Activated T-cell treated with anti-CD3 and anti-CD28 coated beads for 4 hours (primary cell): ENCODE data around the gene CEP83.
"Not testable (repeated sequence)": the region's sequence is repeated elsewhere in the genome, so short reads cannot be mapped to it uniquely, and the experiment has no call there.

Experiments used
- DNase-seq: peaks from one replicate; pipeline ENCODE4 v3.0.0-alpha.2; 2020

CEP83 gene

DNA sequence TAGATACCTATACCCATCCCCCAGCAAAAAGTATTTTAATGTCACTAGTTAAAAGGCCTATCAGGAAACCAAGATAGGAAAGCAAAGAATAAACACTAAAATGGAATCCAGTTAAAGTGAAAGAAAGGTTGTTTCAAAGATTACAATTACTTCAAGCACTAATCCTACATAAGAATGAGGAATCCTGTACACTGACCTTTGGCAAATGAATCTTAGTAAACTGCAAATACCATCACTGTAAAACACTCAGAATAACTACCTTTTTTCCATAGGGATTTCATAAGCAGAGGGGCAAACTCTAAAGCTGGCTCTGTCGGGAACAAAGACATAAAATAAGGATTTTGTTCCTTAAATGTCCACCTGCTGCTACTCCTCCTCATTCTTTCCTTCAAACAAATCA is 25.9 kb downstream of the CEP83 start:
- no peak for DNase-seq

DNA sequence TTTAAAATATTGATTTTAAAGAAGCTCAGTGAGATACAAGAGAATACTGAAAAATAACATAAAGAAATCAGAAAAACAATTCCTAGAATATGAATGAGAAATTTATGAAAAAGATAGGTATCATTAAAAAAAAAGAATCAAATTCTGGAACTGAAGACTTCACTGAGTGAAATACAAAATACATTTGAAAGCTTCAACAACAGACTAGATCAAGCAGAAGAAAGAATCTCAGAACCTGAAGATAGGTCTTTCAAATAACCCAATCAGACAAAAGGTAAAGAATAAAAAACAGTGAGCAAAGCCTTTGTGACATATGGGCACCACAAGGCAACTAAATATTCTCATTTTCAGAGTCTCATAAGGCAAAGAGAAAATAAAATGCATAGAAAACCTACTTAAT is 29.4 kb downstream of the CEP83 start:
- DNase-seq, result no peak

DNA sequence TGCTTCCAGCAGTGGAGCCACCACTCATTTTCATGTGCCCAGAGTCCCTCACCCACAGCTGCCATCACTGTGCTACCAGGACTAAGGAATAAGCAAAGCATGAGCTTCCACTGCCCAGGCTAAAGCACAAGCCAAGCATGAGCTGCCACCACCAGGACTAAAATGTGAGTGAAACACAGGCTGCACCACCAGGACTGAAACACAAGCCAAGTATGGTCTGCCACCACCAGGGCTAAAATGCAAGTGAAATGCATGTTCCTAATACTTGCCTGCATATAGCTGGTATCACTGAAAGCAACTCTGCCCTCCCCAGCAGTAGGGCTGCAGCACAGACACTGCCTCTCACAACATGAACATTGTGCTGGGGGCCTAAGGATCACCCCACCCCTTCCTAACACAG is 30.0 kb downstream of the CEP83 start:
- DNase-seq, result no peak

DNA sequence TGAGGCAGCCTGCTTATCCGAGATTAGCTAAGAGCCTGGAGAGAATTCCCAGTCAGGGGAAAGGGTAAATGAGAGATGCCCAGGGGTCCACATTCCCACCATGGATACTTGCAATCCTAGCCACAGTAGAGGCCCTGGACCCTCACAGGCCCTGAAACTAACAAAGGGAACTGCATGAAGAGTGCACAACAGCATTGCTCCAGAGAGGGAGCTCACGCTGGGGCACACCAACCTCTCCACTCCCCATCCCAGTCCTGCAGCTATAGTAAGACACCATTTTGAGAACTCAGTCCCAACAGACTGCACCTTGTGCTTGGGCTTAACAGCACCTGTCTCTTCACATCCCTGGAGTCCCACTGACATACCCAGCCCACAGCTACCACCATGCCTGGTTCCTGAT is 30.5 kb downstream of the CEP83 start:
- DNase-seq, result no peak

DNA sequence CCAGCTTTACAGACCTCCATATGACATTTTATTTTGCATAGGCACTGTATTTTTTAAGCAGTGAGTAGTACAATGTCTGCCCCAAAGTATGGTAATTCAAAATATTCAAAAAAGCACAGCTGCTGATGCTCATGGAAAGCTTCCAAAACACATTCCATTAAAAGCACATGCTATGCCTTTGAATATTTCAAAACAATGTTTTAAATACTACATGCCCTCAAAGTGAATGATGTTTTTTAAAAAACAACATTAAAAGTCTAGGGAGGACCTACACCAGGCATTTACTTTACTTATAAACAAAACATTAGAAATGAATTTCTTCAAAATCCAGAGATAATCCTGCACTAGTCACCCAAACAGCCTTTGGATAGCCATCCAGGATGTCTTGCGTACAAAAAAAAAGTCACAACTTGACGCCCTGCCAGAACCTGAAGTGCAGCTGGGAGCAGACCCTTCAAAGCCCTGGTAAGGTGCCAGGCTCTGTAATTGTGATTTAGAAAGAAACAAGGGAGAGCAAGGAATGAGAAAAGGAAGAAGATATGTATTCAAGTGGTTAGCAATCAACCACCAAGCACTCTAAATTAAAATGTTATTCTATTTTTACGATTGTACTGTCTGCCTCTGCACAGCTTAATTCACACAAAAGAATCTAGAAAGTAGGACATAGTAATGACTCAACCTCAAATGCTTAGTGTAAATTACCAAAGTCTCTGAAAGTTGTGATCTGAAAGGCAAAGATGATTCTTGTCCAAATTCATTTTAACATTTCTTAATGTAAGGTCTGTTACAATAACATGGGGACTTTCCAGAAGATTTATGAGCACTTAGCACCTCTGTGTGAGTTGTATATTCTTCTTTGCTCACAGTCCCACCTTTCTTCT is 31.9 kb downstream of the CEP83 start:
- no peak for DNase-seq

DNA sequence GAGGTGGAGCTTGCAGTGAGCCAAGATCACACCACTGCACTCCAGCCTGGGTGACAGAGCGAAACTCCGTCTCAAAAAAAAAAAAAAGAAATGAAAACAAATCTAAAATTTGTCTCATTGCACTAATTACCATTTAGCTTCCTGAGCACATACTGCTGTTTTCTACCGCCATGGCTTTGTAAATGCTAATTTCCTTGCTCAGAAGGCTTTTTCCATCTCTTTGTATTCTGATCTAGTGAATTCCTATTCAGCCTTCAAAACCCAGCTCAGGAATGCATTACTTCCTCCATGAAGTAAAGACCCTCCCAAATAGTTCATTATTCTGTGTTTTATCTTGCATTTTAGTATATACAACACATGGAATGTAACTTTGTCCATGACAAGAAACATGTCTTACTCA is 33.6 kb downstream of the CEP83 start:
- no peak for DNase-seq

DNA sequence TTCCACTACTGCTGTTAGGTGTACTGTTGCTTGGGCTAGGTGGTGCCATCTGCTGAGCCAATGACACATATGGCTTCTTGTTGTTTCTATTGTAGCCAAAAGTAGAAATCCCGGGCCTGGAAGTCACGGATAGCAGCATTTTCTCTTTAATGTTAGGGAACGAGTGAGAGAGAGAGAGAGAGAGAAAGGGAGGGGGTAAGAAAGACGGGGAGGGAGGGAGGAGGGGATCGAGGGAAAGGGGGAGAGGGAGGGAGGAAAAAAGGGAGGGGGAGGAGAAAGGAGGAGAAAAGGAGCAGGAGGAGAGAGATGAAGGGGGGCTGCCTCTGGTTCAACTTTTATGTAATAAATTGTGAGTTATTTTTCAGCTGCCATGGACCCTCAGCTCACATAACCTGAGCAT is 34.8 kb downstream of the CEP83 start:
- DNase-seq, result not testable (repeated sequence)

DNA sequence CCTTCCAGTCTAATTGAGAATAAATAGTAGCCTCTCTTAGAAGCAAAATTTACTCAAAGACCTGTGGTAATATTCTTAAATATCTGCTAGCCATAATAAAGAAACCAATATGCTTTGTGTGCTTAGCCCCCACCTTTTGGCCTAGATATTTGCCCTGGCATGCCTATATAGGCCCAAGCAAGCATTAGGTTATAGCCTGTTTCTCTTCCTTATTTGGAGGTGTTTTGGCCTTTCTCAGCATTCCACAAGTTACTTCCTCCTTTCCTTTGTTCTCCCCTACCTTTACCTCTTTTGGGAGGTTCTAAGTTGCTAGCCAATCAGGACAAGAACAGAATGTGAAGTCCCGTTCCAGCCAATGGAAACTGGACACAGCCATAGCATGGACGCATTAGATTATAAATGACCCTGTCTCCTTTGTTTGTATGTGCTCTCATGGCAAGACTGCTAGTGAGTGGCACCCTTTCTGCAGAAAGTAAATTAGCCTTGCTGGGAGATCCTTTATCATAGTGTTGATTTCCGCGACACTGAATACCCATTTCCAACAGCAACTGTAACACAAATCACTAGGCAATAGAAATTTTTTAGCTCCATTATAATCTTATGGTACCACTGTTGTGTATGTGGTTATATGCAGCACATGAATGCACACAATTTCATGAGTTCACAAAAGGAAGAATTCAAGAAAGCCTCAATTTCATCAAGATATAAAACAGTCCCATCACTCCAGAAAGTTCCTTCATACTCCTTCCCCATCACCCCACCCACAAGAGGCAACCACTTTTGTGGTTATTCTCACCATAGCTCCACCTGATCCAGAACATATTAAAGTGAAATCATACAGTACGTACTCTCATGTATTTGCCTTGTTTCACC is 37.6 kb downstream of the CEP83 start:
- no peak for DNase-seq

DNA sequence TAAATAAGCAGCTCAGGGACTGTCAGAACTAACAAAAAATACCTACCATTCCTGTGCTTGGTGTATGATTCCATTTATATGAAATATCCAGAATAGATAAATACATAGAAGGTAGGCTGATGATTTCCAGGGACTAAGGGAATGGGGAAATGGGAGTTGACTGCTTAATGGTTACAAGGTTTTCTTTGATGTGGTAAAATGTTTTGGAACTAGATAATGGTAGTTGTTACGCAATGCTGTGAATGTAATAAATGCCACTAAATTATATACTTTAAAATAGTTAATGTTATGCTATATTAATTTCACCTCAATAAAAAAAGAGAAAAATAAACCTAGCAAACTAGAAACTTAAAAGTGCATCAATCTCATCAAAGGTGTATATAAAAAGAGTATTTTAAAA is 41.1 kb downstream of the CEP83 start:
- DNase-seq, result no peak

DNA sequence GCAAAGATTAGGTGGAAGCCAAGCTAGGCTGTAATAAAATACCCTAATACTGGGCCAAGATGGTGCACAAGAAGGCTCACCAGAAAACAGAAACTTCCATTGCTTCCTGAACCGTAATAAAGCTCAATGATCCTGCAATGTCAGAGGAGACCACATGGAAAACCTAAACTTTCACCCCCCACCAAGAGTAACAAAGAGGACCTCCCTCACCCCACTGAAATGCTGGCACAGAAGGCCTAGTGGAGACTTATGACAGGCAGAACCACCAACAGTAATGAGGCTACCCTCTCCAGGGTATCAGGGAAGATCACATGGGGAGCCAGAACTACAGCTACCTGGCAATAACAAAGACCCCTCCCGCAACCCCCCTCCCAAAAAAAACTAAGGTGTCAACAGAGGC is 43.1 kb downstream of the CEP83 start:
- no peak for DNase-seq

DNA sequence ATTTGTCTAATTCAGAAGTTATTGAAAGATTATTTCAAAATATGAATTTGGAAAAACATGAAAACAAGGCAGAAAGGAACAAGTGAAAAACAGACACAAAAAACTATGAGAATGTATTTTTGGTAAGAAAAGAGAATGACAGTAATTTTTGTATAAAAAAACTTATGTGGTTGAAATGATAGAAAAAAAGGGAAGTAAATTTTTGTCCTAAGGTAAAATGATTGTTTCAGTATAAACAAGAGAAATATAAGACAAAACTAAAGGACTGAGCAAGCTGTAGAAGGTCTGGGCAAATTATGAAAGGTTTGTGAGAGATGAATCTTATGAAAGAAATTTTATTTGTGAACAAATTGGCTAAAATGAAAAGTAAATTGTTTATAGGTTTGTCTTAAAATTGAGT is 44.6 kb downstream of the CEP83 start:
- no peak for DNase-seq

DNA sequence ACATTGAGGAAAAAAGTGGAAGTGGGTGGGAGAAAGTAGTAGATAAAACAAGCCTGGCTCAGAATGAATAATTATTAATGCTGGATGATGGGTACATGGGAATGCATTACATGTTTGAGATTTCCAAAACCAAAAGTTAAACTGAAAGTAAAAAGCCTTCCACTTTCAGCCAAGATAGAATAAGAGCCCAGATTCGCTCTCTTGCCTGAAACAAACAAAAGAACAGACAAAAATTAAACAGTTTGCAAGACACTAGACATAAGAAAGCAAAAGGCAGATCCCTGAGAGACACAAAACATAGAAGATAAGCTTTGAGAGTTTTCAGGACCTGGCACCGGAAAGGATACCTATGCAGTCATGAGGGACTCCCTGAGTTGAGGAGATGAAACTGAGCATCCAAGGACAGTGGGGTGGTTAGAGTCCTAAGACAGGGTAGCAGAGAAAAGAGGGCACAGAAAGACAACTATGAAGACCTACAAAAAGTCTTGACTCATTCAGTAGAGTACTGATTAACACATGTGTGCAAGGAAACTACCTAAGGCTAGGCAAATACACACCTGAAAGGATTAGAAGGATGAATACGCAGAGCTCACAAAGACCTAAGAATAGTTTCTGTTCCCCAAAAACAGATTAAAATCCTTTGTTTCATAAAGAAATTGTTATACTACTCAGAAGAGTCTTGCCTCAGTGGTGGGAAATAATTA is 54.1 kb downstream of the CEP83 start:
- no peak for DNase-seq

DNA sequence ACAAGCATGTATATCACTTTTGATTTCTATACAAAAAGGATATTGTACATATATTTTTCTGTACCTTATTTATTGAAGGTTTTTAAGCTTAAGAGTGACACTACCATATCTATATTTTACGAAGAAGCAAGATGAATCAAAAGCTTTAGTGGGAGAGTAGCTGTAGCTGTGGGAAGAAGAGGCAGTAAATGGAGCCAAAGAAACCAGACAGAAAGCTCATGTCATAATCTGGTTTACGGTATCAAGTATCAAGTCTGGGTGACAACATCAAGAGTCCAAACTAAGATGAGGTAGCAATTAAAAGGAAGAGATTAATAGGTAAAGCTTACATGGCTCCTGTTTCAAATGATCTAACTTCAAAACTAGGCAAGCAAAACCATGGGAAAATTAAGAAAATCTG is 54.8 kb downstream of the CEP83 start:
- DNase-seq, result no peak

DNA sequence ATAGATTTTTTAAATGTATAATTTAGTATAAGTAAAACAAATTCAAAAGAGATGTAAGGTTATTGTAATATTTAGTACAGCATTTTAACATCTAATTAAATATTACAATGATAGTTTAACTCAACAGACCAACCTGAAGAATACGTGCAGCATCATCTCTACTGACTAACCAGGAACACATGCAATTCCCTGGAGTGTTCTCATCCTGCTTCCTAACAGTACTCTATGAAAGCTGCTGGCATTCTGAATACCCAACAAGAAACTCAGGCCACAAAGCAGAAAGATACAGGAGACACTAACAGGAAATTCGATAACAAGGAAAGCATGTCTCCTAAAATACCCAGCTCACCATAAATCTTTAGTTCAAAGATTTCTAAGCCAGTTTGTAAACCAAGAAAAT is 58.3 kb downstream of the CEP83 start:
- no peak for DNase-seq

DNA sequence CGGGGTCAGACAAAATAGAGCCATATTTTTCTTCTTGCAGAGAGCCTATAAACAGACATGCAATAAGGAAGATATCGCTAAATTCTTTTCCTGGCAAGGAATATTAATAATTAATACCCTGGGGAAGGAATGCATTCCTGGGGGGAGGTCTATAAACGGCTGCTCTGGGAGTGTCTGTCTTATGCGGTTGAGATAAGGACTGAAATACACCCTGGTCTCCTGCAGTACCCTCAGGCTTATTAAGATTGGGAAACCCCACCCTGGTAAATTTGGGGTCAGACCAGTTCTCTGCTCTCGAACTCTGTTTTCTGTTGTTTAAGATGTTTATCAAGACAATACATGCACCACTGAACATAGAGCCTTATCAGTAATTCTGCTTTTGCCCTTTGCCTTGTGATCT is 61.0 kb downstream of the CEP83 start:
- DNase-seq, result not testable (repeated sequence)

DNA sequence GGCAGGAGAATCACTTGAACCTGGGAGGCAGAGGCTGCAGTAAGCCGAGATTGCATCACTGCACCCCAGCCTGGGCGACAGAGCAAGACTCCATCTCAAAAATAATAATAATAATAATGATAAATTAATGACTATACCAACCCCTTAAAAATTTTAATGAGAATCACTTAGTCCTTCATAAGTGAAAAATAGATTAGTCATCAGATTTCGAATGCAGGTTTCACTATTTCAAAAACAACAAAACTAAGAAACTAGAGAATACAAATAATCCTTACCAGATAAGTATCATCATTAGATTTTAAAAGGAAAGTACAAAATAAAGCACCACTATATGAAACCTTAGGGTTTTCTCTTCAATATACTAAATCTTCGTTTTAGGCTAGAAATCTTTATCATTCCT is 62.3 kb downstream of the CEP83 start:
- DNase-seq, result no peak

DNA sequence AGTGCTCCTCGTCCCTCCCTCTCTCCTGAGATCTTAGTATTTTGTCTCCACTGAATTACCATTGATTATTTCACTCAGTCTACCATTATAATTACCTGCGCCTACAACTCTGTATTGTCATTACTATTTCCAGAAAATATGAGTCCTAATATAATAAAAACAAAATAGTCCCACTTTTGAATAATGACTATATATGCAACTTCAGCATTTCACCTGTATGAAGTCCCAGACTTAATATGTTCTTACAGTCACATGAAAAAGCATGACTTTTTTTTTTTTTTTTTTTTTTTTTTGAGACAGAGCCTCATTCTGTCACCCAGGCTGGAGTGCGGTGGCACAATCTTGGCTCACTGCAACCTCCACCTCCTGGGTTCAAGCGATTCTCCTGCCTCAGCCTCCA is 63.7 kb downstream of the CEP83 start:
- not testable (repeated sequence) for DNase-seq

DNA sequence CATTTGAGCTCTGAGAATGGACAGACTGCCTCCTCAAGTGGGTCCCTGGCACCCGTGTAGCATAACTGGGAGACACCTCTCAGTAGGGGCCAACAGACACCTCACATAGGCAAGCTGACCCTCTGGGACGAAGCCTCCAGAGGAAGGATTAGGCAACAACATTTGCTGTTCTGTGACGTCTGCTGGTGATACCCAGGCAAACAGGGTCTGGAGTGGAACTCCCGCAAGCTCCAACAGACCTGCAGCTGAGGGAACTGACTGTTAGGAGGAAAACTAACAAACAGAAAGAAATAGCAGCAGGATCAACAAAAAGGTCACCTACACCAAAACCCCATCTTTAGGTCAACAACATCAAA is 69.6 kb downstream of the CEP83 start:
- no peak for DNase-seq

DNA sequence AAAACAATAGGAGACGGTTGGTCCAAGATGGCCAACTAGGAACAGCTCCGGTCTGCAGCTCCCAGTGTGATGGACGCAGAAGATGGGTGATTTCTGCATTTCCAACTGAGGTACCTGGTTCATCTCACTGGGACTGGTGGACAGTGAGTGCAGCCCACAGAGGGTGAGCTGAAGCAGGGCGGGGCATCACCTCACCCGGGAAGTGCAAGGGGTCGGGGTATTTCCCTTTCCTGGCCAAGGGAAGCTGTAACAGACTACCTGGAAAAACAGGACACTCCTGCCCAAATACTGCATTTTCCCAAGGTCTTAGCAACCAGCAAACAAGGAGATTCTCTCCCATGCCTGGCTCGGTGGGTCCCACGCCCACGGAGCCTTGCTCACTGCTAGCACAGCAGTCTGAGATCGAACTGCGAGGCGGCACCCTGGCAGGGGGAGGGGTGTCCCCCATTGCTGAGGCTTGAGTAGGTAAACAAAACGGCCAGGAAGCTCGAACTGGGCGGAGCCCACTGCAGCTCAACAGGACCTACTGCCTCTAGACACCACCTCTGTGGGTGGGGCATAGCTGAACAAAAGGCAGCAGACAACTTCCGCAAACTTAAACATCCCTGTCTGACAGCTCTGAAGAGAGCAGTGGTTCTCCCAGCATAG is 70.1 kb downstream of the CEP83 start:
- DNase-seq, result not testable (repeated sequence)

DNA sequence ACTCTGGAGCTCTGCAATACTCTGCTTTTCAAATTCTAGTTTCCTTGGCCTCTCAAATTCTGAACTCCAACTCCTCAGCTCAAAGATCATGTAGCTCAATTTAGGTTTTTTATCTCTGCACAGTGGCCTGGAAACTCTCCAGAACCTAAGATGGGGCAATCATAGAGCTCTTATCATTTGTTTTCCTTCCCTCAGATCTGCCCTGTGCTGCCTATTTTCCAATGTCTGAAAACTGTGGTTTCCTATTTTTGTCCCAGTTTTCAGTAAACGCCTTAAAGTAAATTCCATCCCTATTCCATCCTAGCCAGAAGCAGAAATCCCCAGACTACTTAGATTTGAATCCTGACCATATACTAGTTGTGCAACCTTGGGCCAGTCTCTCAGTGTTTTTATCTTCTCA is 73.2 kb downstream of the CEP83 start:
- no peak for DNase-seq

DNA sequence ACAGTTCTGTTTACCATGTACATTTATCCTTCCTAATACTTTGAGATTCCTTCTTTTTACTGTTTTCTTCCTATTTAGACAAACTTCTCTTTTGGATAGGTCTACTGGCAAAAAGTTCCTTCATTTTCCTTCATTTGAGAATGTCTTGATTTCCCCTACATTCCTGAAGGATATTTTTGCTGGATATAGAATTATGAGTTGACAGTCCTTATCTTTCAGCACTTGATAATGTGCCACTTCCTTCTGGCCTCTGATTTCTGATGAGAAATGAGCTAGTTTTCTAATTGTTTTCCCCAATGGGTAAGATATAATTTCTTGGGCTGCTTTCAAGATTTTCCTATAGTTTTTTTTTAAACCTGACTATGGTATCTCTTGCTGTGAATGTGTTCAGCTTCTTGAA is 75.6 kb downstream of the CEP83 start:
- no peak for DNase-seq

DNA sequence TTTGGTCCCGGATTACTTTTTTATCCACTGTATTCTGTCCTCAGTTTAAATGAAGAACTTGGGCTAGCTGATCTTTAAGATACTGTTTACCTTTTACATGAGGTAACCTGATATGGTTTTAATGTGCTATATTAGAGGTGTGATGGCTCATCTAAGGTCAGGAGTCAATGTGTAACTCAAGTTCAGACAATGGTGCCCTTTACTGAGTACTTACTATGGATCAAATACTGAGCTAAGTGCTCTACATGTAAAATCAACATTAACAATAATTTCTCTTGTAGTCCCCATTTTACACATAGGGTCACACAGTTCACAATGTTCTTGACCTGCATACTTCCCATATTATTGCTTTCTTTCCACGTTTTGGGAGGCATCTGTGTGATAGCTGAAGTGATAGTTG is 79.2 kb downstream of the CEP83 start:
- no peak for DNase-seq

DNA sequence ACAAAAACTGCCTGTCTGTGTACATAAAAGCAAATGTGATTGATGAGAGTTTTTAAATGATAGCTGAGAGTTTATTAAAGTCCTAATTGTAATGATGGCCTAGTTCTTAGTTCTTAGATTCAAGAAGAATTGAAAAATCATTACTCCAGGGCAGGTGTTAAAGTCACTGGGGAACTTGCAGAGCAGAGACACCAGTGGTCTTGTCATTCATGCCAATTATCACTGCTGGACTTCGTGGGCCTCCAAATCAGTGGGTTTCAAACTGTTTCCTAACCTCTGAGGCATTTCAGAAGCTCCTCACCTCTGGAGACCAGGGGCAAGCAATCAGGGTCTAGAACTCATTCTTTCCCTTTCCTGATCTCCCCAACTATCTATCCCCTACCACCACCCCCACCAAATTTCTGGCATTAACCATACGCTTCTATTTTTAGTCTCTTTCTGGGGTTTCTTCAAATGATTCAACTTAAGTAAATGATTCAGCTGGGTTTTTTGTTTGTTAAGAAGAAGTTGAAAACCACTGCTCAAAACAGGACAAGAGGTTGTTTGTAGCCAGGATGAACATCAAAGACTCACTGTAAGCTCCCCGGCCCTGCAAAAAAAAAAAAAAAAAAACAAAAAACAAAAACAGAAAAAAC is 80.1 kb downstream of the CEP83 start:
- DNase-seq, result no peak
